Esophagus muscularis mucosa (tissue), 4 donors: Measurements from ENCODE around the gene STARD13. TPM values are rescaled to one million over a fixed set of nuclear protein-coding genes. Genes with fewer than 3 reads are reported as not detected.

Experiments
- DNase-seq: peaks from one replicate; pipeline ENCODE4 v3.0.0-alpha.2; 2017; ENCODE audit errors: extremely low spot score
- H3K27ac ChIP-seq, 4 donors: fragments of 200-600 bp; sonication (generic); replicated peaks in 1 of 4; 1 replicate in 3 of 4; 2 replicates in 1 of 4; pipeline ENCODE4 v1.5.1; 2016 to 2019; ENCODE audit warnings: mild to moderate bottlenecking in 1 of 4
- H3K27me3 ChIP-seq, 4 donors: fragments of 200-600 bp; sonication (generic); one replicate each; pipeline versions ENCODE4 v1.5.1 to v1.6.0; 2016 to 2019
- H3K36me3 ChIP-seq, 4 donors: fragments of 200-600 bp; sonication (generic); one replicate each; pipeline ENCODE4 v1.5.1; 2016 to 2019
- H3K4me1 ChIP-seq, 4 donors: fragments of 200-600 bp; sonication (generic); one replicate each; pipeline ENCODE4 v1.5.1; 2016 to 2019
- H3K4me3 ChIP-seq, 4 donors: fragments of 200-600 bp; sonication (generic); 1 replicate in 2 of 4; 2 replicates in 2 of 4; pipeline ENCODE4 v1.5.1; 2016 to 2019; ENCODE audit warnings: mild to moderate bottlenecking in 4 of 4, moderate library complexity in 1 of 4
- H3K9me3 ChIP-seq, 4 donors: fragments of 200-600 bp; sonication (generic); 1 replicate in 3 of 4; 2 replicates in 1 of 4; pipeline ENCODE4 v1.5.1; 2016 to 2019
- CTCF ChIP-seq, 3 experiments: fragments of 200-600 bp in 2 of 3; fragments of 450-650 bp in 1 of 3; sonication (generic) in 2 of 3; IDR thresholded peaks; one replicate each; pipeline ENCODE4 v1.5.1; 2017 to 2019; ENCODE audit warnings: antibody characterized with exemption in 3 of 3, mild to moderate bottlenecking in 2 of 3, moderate library complexity in 1 of 3
- EP300 ChIP-seq: sonication (generic); formaldehyde crosslinking; IDR thresholded peaks from one replicate; pipeline ENCODE4 v1.6.1; 2017; ENCODE audit warnings: antibody characterized with exemption
- POLR2A ChIP-seq: fragments of 450-650 bp; IDR thresholded peaks from one replicate; pipeline ENCODE4 v1.6.1; 2017; ENCODE audit warnings: antibody characterized with exemption, moderate library complexity, mild to moderate bottlenecking, low read depth
- POLR2AphosphoS5 ChIP-seq, 2 donors: sonication (generic); formaldehyde crosslinking; IDR thresholded peaks; one replicate each; pipeline ENCODE4 v1.6.1; 2017; ENCODE audit warnings: antibody characterized with exemption in 2 of 2
- WGBS: methylation state at CpG from one replicate; pipeline ENCODE4 v1.1.5; 2018; 5-methylcytosine and 5-hydroxymethylcytosine counted together
- intact Hi-C: fragments of 100-400 bp; cut with DNase I; formaldehyde crosslinking; loops from one replicate; pipeline ENCODE4 v1.15.1; 2023
- total RNA-seq, 4 donors: library from RNA; depleted of rRNA; stranded (reverse); fragments of >200 nt; gene quantifications; one replicate each; pipeline versions ENCODE4 v1.1.0 to v1.2.1, GENCODE V29; 2016

The STARD13 gene
- total RNA-seq, 4 donors from 2014 or later = 44.9 to 59.2 (median 56.2) TPM

GRCh38 chr13:33207615-33207961 lies 78.0 kb downstream of the STARD13 start:
- H3K27ac ChIP-seq = peak overlapping the region; percentile 77 to 86 (median 84)
- intact Hi-C loops = no loop called here
- TF ChIP-seq CTCF (IDR thresholded peaks at IDR 0.05) (no peak), POLR2AphosphoS5 (IDR thresholded peaks at IDR 0.05) (peak in 1 of 2 donors; percentile 53)
- peaks cover 65 to 80% (median 68%) of the 10 kb centered on the region in 4 donors for H3K4me1 ChIP-seq
- WGBS = 39% methylated on average over 3 of the region's 3 CpGs
- DNase-seq = peak; percentile 85
- H3K36me3 ChIP-seq = no peaks in the 10 kb centered on the region
- no peak overlapping the region for H3K4me3 ChIP-seq
- no peaks in the 10 kb centered on the region for H3K9me3 ChIP-seq
- no peaks in the 10 kb centered on the region for H3K27me3 ChIP-seq

GRCh38 chr13:33206945-33207614 lies 78.5 kb downstream of the STARD13 start:
- H3K36me3 ChIP-seq = no peaks in the 10 kb centered on the region
- no peaks in the 10 kb centered on the region for H3K9me3 ChIP-seq
- 55% methylated on average over 5 of the region's 5 CpGs for WGBS
- no peak for DNase-seq
- H3K27me3 ChIP-seq = no peaks in the 10 kb centered on the region
- peaks cover 69 to 80% (median 70%) of the 10 kb centered on the region in 4 donors for H3K4me1 ChIP-seq
- H3K27ac ChIP-seq = peak overlapping the region; percentile 77 to 86 (median 84)
- intact Hi-C loops = no loop called here
- TF ChIP-seq EP300 (no peak), CTCF (IDR thresholded peaks at IDR 0.05) (no peak), POLR2A (no peak), POLR2AphosphoS5 (IDR thresholded peaks at IDR 0.05) (peak in 1 of 2 donors; percentile 6)
- no peak overlapping the region for H3K4me3 ChIP-seq

- intact Hi-C loops = no loop called here
- no peak for TF ChIP-seq EP300
- 74% methylated on average over 3 of the region's 3 CpGs for WGBS
- Histone ChIP-seq H3K4me3 (peak overlapping the region in 2 of 4 donors; percentile 54), H3K36me3 (no peaks in the 10 kb centered on the region), H3K9me3 (no peaks in the 10 kb centered on the region), H3K27me3 (no peaks in the 10 kb centered on the region), H3K4me1 (peaks cover 71 to 84% (median 75%) of the 10 kb centered on the region in 4 donors), H3K27ac (peak overlapping the region; percentile 77 to 86 (median 84))
- DNase-seq = peak; percentile 74
These were observed 79.1 kb downstream of the STARD13 start for GRCh38 chr13:33206425-33206824.

- no peaks in the 10 kb centered on the region for H3K9me3 ChIP-seq
- no peak for TF ChIP-seq CTCF (IDR thresholded peaks at IDR 0.05)
- TF ChIP-seq POLR2AphosphoS5 (IDR thresholded peaks at IDR 0.05) = peak; percentile 15 to 49
- WGBS = 11% methylated on average over 6 of the region's 6 CpGs
- H3K4me3 ChIP-seq = peak overlapping the region; percentile 46 to 57 (median 54)
- H3K27ac ChIP-seq = peak overlapping the region; percentile 77 to 86 (median 84)
- no peaks in the 10 kb centered on the region for H3K27me3 ChIP-seq
- H3K36me3 ChIP-seq = no peaks in the 10 kb centered on the region
- H3K4me1 ChIP-seq = peaks cover 72 to 90% (median 81%) of the 10 kb centered on the region in 4 donors
- DNase-seq = peak; percentile 90
- intact Hi-C loops = no loop called here
These were observed 79.7 kb downstream of the STARD13 start for GRCh38 chr13:33205804-33206221.

GRCh38 chr13:33205224-33205623 lies 80.3 kb downstream of the STARD13 start:
- Histone ChIP-seq H3K4me3 (peak overlapping the region; percentile 46 to 57 (median 54)), H3K4me1 (peaks cover 75 to 95% (median 87%) of the 10 kb centered on the region in 4 donors), H3K9me3 (no peaks in the 10 kb centered on the region), H3K36me3 (no peaks in the 10 kb centered on the region), H3K27ac (peak overlapping the region; percentile 77 to 86 (median 84)), H3K27me3 (no peaks in the 10 kb centered on the region)
- WGBS = 26% methylated on average over 4 of the region's 4 CpGs
- DNase-seq = no peak
- intact Hi-C loops = no loop called here
- TF ChIP-seq POLR2A (no peak), CTCF (IDR thresholded peaks at IDR 0.05) (no peak), POLR2AphosphoS5 (IDR thresholded peaks at IDR 0.05) (no peak), EP300 (no peak)
